Activated CD8-positive, alpha-beta memory T cell treated with anti-CD3 and anti-CD28 coated beads, Interleukin-2, amount 50 U/mL, for 24 hours (primary cell): ENCODE measurements around the gene ZNF324.
"Not testable (repeated sequence)": the region's sequence is repeated elsewhere in the genome, so short reads cannot be mapped to it uniquely, and the experiment has no call there.

Experiments used
- DNase-seq: peaks from one replicate; pipeline ENCODE4 v3.0.0-alpha.2; 2020; ENCODE audit errors: extremely low read depth

The ZNF324 gene

GRCh38 chr19:58466760-58467589, at the start of gene ZNF324:
ZNF324 (plus strand) TSS chr19:58467080; CDS start chr19:58469186, 2,106 bp downstream.
- peak; percentile 92 for DNase-seq

- no peak for DNase-seq
These were observed 38.3 kb upstream of the ZNF324 start for GRCh38 chr19:58428617-58429016.

GRCh38 chr19:58429745-58430144, 37.1 kb upstream of the ZNF324 start:
- no peak for DNase-seq

GRCh38 chr19:58434217-58434616, 32.7 kb upstream of the ZNF324 start:
- DNase-seq = no peak

DNA sequence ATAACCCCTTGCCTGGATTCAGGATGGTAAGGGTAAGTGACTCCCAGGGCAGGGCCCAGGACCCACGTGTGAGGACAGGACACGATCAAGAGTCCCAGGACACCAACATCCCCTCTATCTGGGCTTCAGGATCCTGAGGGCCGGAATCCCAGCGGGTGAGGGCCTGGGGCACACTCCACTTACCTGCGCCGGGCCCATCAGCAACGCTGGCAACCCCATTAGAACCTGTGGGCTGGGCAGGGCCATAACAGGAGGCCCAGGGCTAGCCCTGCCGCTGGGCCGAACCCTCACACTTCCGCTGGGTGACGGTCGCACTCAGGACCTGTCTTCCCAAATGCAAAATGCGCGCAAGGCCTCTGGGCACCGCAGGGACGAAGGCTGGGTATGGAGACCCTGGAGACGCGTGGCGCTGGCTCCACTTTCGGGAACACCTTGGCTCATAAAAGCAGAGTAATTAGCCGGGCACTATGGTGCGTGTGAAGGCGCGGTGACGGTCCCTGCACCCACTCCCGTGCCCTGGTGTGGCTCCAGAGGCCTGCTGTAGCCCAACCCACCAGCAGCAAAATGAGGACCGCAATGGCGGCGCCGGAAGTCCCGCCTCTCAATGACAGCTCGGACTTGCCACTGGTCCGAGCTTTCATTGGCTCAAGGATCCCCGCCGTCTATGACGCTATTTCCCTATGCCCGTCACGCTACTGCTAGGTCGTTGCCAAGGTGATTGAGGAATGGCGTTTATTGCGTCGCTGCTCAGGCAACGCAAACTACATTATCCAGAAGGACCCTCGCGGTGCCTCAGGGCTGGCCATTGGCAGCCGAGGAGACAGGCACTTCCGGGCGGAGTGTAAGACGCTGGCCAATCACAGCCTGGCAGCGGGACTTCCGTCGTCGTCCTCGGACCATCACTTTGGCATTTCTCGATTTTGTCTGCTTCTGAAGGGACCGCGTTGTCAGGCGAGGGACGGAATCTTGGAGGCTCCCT, 27.0 kb upstream of the ZNF324 start, which contains the start of gene ZNF132:
Gene ZNF132, minus strand, starts transcription at position 578 of the 979 bp plus-strand sequence. Its CDS starts 332 bp downstream, at position 246.
- peak; percentile 87 for DNase-seq

DNA sequence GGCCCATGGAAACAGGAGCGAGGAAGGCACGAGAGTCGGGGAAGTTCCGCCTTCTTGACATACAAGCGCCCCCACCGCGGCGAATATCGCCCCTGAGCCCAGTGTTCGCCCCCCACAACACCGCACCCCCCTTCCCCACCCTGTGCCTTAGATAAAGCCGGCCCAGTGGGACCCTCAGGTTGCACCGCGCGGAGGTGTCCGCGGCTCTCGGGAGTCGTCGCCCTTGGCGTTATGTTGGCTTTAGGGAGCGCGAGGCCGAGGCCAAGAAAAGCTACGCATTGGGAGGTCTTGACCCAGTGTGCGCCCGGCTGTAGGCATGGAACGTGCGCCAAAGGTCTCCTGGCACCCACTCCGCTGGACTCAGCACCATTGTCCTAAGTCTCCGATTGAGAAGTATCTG, 26.3 kb upstream of the ZNF324 start:
- no peak for DNase-seq

DNA sequence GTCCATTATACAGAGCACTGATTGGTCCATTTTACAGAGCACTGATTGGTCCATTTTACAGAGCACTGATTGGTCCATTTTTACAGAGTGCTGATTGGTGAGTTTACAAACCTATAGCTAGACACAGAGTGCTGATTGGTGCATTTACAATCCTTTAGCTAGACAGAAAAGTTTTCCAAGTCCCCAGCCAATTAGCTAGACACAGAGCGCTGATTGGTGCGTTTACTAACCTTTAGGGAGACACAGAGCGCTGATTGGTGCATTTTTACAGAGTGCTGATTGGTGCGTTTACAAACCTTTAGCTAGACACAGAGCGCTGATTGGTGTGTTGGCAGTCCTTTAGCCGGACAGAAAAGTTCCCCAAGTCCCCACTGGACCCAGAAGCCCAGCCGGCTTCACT, 23.9 kb upstream of the ZNF324 start:
- DNase-seq = not testable (repeated sequence)

DNA sequence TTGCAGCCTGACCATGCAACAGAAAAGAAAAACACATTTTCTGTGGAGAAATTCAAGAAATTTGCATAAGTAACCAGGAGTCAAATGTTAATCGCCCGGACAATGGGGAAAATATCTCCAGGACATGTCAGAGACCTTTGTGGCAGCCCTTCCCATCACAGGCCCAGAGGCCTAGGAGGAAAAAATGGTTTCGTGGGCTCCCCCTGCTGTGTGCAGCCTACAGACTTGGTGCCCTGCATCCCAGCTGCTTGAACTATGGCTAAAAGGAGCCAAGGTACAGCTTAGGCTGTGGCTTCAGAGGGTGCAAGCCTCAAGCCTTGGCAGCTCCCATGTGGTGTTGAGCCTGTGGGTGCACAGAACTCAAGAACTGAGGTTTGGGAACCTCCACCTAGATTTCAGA, 18.0 kb upstream of the ZNF324 start:
- not testable (repeated sequence) for DNase-seq

DNA sequence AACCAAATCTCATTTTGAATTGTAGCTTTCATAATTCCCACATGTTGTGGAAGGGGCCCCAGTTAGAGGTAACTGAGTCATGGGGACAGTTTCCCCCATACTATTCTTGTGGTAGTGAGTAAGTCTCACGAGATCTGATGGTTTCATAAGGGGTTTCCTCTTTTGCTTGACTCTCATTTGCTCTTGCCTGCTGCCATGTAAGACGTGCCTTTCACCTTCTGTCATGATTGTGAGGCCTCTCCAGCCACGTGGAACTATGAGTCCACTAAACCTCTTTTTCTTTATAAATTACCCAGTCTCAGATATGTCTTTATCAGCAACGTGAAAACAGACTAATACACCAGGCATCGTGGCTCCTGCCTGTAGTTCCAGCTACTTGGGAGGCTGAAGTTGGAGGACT, 16.9 kb upstream of the ZNF324 start:
- not testable (repeated sequence) for DNase-seq

GRCh38 chr19:58450856-58451357, 16.0 kb upstream of the ZNF324 start:
- no peak for DNase-seq

- DNase-seq = peak; percentile 88
These were observed 15.3 kb upstream of the ZNF324 start, which contains the start of gene ZNF324B for GRCh38 chr19:58451358-58452101. ZNF324B (plus strand) TSS chr19:58451622; CDS start chr19:58453702, 2,080 bp downstream.

DNA sequence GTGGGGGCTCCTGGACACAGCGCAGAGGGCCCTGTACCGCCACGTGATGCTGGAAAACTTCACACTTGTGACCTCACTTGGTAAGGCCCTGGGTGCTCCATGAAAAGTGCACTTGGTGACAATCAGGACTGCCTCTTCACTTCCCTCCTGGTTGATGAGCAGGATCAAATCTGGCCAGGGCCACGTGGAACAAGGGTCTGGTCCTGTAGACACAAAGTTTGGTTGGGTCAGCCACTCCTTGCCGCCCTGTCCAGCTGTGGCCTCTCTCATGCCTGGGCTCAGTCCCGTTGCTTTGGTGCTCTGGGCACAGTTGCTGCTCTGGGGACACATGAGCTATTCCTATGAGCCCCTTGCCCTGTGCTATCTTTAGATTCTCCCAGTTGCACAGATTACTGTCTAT, 13.1 kb upstream of the ZNF324 start:
- no peak for DNase-seq

- no peak for DNase-seq
These were observed 11.6 kb upstream of the ZNF324 start for GRCh38 chr19:58455306-58455705.

GRCh38 chr19:58456111-58456510, 10.8 kb upstream of the ZNF324 start:
- DNase-seq = no peak

GRCh38 chr19:58460039-58460438, 6.8 kb upstream of the ZNF324 start:
- DNase-seq = no peak

- DNase-seq = no peak
These were observed 656 bp upstream of the ZNF324 start for GRCh38 chr19:58466089-58466759.

GRCh38 chr19:58468216-58468839, 1.4 kb downstream of the ZNF324 start:
- no peak for DNase-seq

GRCh38 chr19:58469241-58470013, 2.5 kb downstream of the ZNF324 start:
- DNase-seq = no peak

GRCh38 chr19:58470837-58471543, 4.1 kb downstream of the ZNF324 start:
- not testable (repeated sequence) for DNase-seq
